CD4-positive, alpha-beta T cell treated with Interleukin-17A for 1 hour (primary cell): ENCODE measurements around the gene NPTX1.
A peak's percentile ranks its signal among the peaks of the same experiment; 100 is the strongest.

ENCODE experiments used
- DNase-seq: peaks from one replicate; pipeline ENCODE4 v3.0.0-alpha.2; 2020

Gene NPTX1

DNA sequence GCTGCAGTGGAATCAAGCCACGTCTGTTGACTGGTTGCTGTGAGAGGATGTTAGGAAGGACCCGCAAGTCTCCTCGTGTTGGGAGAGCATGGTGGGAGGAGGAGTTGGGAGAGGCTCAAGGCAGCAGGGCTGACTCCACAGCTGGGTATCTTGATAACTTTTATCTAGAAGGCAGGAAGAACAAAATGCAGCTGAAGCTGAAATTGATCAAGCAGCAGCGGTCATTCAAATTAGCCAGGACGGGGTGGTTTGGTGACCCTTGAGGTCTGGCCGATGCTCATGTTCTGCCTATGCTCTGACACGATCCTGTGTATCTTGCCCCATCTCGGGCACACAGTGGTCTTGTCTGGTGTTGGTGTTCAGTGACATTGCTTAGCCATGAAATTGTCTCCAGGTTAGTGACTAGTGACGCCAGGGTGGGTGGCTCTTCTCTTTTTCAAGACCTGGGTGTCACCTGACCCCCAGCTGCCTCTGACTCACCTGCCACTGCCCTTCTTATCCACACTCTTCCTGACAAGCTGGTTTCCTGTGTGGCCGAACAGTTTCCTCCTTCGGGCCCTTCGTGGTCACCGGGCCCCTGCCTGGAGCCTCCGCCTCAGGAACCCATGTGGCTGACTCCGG lies 19.1 kb downstream of the NPTX1 start:
- peak; percentile 2 for DNase-seq

DNA sequence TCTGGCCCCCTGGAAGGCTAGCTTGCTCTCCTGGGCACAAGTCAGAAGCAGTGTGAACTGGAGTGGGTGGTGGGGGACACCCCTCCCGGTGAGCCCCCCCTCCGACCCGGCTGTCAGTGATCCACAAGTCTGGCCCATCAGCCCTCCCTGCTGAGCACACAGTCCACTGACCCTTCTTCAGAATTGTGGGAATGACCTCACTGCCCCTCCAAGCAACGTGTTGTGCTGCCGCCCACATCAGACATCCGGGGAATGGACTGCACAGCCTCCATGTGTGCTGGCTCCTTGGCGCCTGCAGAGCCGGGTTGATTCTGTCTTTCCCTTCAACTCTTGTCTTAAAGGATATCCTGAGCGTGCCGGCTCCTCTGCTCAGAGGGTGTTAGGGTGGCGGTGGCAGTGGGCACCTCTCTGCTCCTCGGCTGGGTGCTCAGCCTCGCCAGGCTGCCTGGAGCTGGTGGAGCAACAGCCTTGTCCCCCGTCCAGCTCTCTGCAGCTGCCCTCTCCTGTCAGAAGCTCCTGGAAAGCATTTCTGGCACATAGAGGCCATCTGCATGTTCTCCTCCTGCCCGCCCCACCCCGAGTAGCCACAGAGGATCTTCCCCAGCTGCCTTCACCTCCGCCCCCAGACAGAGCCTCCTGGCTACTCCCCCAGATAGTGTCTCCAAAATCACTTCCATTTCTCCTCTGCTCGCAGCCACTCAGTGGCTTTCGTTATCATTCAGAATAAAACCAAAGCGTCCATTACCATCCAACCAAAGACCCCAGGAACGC lies 19.8 kb downstream of the NPTX1 start:
- DNase-seq: no peak

DNA sequence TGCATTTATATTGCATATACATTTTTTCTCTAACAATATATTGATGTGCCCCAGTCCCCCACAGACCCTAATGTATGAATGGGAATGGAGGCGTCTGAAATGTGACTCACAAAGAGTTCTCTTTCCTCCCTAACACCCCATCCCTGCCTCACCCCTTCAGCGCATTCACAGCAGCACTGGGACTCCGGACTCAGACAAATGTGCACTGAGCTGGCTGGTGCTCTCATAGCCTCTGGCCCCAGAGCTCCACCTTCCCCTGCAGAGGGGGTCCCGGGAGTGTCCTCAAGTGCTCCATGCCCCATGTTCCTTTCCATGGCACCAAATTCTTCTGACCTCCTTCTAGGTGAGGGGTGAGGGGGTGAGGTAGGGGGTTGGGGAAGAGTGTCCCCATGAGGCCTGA lies 20.6 kb downstream of the NPTX1 start:
- DNase-seq: no peak

DNA sequence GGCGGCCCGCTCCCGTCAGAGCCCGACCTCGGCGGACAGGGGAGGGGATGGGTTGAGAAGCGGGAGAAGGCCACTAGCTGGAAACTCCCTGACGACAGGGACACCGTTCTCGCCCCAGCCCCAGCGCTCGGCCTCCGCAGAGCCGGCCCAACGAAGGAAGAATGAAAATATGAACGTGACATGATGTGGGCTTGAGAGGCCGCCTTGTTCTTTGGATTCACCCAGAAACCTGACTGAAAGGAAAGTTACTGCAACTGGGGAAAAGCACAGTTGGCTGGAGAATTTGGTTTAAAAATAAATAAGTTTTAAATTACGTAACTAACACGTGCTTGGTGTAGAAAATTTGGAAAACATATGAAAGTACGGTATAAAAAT lies 21.1 kb downstream of the NPTX1 start:
- DNase-seq: peak; percentile 59

DNA sequence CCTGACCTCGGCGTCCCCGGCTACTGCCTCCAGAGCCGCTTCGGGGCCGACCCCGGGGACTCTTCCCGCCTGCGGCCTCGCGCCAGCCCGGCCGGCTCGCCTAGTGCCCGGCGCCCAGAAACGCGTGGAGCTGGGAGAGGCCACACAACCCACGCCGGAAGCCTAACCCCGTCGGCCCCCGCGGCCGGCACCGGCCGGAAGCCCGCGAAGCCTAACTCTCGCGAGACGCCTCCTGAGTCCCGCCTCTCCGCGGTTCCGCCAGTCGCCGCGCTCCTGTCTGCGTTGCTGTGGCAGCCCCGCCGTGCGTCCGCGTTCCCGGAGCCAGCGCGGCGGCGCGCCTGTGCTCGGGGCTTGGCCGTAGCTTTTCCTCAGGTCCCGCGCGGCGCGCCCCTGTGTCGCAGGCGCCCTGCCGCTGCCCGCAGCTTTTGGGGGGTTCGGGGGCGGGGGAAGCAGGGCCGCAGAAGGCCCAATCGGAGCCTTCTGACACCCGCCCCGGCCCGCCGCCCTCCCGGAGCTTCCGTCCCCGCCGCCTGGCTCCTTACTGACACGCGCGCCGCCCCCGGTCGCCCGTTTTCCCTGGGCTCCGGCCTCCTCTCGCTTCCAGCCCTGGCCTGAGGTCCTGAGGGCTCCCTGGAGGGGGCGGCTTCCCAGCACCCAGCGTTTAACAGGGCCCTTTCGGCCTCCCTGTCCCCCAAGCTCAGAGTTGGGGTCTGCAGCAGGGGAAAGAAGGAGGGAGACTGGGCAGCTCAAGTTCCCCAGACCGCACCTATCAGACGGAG lies 21.7 kb downstream of the NPTX1 start:
- peak; percentile 95 for DNase-seq

DNA sequence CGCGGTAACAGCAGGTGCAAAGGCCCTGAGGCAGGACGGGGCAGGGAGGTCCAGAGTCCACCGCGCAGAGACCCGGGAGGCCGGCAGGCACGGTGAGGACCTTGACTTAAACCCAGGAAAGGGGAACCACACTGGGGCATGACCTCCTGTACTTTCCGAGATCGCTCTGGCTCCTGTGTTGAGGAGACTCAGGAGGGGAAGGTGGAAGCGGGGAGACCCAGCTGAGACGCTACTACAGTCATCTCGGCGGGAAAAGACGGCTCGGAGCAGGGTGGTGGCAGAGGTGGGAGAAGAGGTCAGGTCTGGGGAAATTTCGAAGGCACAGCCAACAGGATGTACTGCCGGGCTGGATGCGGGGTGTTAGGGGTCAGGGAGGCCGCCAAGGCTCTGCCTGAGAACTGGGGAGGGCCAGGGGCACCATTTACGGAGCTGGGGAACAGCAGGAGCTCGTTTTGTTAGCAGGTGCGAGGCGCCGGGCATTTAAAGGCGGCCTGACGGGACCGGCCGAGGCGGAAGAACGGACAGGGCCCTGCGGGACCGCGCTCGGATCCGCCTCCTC lies 22.3 kb downstream of the NPTX1 start:
- no peak for DNase-seq

DNA sequence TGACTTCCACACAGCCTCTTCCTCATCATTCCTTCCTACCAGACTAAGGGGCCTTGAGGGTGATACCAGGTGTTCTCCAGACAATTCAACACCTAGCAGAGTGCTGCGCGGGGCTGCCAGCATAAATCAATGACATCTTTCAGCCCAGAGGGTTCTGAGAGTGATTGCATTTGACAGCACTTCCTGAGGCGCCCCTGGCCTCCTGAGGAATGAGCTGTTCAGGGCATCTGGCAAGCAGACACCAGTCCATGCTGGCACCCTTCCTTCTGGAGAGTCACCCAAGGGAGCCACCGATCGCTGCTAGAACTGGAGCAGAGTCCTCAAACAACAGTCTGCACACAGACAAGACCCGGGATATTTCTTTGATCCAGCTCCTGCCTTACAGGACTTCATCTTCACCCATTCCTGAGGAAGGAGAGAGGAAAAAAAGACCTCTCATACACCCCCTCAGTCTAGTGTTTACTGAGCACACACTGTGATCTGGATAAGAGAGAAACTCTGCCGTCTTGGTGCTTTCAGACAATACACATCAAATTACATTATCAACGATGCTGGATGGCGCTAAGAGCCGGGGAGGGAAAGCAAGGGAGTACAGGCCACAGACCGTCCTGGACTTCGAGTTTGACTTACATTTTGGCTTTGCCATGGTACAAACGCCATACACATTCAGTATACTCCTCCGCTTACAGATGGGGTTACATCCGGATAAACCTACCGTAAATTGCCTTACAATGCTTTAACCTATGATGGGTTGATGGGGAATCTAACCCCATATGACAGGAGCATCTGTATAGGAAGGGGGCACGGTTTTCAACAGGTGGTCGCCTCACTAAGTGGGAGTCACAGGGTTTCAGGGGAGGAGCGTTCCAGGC lies 23.0 kb downstream of the NPTX1 start:
- DNase-seq: no peak

DNA sequence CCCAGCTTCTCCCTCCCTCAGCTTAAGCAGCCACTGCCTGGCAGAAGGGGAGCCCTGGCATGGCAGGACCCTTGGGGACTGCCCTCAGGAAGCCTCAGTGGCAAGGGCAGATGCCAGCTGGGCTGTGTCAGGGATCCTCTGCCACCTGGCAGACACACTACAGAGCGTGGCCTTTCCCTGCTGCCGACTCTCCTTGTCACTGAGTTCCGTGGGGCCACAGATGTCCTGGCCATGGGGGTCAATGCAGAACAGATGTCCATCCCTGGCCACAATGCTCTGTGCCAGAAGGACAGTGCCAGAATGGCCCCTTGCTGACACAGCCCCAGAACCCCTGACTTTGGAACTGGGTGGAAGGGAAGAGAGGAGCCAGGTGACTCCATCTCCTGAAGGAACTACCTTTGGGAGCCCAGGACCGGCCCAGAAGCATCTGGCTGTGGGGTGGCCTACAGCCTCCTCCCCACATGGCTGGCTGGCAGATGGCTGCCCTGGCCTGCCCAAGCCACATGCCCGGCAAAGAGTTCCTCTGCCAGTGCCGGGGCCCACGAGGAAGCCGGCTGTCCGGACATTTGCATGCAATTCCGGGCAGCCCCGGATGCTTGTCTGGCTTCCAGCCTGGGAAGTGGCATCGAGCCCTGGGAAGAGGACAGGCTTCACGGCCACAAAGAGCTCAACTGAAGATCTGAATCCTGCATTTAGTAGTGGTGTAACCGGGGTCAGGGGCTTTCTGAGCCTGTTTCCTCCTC lies 24.1 kb downstream of the NPTX1 start:
- no peak for DNase-seq

DNA sequence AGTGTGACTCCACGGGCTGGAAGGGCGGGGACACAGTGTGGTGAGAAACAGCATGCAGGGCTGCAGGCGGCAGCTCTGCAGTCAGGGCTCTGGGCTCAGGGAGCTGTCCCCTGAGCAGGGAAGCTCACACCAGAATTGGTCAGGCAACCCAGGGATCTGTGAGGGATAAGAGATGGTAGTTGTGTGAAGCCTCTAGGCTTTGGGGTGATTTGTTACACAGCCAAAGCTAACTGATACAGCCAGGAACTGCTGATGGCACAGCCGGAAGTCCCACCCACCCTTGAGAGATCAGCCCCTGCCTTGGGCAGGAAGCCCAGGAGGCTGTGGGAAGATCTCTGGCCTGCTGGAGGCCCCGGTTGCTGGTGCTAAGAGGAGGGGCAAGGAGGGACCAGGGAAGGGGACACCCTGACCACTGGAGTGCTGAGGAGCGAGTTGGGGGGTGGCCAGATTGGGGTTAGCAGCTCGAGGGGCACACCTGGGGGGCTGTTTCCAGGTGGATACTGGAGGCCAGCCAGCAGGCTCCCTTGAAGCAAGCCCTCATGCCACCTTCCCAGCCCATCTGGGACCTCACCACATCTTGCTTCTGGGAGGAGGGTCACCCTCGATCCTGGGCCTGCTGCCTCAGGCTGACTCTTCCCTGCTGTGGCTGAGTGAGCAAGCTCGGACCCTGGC lies 25.2 kb downstream of the NPTX1 start:
- DNase-seq: no peak

DNA sequence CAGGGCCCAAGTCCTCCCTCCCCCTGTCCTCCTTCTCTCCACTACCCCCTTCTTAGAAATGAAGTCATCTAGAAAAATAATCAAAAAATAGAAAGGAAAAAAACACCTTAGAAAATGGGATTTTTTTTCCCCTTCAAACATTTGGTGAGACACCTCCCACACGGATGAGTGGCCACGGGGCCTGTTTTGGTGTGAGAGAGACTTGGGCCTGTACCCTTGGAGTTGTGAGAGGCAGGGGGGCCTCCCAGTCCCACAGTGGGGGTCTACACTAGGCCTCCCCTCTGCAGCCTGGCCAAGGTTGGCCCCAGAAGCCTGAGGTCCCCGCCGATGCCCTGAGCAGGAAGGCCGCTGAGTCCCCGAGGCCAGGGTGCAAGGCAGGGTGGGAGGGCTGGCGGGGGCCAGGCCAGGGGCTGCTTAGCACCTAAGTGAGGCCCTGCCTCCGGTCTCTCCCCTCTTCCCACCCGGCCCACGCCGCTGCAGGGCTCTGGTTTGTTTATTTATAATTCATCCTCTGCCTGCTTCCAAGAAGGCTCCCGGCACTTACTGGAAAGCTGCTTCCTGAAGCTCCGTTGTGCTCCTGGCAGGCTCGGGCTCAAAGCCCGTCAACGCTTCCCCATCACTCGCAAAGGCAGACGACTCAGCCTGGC lies 26.4 kb downstream of the NPTX1 start:
- no peak for DNase-seq

DNA sequence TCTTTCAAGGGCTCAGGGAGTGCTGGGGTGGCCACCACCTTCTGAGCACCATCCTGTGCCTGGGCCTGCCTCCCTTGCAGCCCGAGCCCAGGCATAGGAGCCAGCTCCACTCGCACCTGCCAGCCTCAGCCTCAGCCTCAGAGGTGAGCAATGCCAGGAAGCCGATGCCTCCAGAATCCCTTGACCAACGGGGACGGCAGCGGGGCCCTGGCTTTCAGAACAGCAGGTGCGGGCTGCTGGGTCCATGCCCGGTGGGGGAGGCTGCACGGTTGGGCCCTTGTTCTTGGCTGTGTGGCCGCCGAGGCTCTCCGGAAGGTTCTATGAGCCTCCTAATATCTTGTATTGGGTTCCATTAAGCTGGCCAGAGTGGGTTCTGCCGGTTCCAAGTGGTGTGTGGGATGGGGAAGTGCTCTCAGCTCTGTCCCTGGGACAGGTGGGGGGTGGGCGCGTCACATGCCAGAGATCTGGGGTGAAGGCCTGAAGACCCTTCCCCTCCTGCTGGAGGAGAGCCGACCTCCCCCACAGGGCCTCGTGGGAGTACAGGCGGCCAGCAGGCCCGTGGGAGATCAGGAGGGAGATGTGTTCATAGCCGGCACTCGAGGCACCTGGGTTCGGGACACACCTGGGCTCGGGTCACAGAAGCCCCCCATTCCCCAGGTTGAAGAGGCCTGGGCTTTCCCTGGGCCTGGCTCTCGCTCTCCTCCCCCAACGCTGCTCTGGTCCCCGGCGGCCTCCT lies 27.0 kb downstream of the NPTX1 start:
- DNase-seq: no peak

DNA sequence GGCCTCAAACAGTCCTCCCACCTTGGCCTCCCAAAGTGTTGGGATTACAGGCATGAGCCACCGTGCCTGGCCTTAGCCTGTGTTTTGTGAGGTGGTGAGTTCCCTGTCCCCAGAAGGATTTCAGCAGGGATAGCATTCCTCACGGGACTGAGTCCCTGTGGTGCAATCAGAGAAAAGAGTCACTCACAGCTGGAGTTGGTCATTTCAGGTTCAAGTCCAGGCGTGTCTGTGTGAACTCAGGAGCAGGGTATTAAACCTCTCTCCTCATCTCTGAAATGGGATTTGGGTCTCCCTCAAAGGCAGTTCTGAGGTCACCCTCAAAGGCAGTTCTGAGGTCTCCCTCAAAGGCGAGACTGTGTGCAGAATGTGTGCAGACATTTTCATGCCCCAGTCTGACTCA lies 28.6 kb downstream of the NPTX1 start:
- DNase-seq: no peak

DNA sequence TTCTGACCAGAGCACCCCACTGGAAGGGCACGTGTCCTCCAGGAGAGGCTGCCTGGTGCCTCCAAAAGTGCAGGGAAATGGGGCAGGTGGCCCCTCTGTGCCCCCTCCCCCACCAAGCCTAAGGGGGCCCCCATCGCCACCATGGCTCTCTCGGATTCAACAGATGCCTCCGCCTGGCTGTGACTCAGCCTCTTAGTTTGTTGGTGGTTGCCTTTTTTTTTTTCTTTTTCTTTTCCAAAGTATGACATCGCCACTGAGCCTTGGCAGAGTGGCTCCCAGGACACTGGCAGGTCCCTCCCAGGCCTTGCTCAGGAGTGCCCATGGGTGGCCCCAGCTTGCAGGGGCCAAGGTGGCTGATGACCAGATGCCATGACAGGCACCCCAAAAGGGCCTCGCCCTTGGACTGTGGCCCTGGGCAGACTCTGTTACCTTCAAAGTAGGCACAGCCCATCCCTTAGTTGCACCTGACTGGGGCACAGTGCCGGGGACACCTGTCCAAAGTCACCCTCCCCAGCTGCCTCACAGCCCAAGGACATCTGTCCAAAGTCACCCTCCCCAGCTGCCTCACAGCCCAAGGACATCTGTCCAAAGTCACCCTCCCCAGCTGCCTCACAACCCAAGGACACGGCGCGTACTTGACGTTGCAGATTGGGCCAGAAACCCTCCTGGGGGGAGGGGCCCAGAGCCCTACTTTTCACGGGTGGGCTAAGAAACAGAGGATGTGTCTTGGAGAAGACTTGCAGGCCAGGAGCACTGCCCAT lies 29.6 kb downstream of the NPTX1 start:
- no peak for DNase-seq

DNA sequence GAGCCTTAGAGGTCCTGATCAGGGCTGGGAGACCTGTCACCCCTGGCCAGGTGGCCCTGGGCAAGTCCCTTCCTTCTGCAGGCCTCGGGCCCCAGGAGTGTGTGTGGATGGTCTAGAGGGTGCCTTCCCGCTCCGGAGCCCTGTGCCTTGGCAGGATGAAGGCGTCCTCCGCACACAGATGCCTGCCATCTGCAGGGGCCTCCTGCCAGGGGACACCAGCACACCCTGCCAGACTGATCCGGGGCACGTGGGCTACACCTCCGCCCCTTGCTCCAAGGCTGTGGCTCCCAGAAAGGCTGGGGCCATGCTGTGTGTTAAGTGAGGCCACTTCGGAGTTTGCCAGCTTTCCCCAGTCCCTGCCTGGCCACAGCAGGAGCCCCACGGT lies 30.7 kb downstream of the NPTX1 start:
- DNase-seq: no peak

DNA sequence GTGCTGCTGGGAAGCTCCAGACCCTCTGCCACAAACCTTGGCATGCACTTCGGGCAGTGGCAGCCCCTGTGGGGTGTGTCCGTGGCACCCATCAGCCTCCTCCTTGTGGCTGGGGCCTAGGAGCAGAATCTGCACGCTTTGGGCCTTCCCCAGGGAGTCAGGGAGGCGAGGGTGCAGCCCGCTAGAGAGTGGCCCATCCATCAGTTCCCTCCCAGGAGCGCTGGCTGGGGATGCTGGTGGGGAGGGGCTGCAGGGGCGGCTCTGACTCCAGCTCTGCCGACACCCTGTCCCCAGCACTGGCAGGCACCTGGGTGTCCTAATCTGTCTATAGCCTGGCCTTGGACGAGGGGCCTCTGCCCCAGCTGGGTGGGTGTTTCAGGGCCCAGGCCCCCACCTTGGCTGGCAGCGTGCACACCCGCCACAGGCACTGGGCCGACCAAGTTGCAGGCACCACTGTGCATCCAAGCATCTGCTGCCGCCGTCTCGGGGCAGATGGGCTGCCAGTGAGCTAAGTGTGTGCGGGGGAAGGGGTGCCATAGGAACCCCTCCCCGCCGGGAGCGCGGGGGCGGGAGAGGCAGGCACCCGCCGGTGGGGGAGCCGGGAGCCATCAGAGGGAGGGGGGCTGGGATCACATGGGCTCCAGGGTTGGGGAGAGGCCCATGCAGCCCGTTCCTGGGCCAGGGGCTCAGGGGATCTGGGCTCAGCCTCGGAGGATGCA lies 31.2 kb downstream of the NPTX1 start:
- DNase-seq: no peak

DNA sequence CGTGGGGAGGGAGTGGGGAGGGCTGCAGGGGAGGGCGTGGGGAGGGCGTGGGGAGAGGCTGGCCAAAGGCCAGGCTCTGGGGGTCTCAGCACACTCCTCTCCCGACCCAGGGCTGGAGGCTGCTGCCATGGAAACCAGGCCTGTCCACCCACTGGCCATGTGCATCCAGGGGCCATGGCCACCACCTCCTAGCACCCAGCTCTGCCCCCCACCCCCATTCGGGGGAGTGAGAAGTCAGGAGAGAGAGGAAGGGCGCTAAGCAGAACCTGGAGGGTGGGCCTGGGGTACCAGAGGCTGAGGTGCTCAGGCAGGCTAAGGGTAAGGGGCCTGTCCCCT lies 31.8 kb downstream of the NPTX1 start:
- no peak for DNase-seq

DNA sequence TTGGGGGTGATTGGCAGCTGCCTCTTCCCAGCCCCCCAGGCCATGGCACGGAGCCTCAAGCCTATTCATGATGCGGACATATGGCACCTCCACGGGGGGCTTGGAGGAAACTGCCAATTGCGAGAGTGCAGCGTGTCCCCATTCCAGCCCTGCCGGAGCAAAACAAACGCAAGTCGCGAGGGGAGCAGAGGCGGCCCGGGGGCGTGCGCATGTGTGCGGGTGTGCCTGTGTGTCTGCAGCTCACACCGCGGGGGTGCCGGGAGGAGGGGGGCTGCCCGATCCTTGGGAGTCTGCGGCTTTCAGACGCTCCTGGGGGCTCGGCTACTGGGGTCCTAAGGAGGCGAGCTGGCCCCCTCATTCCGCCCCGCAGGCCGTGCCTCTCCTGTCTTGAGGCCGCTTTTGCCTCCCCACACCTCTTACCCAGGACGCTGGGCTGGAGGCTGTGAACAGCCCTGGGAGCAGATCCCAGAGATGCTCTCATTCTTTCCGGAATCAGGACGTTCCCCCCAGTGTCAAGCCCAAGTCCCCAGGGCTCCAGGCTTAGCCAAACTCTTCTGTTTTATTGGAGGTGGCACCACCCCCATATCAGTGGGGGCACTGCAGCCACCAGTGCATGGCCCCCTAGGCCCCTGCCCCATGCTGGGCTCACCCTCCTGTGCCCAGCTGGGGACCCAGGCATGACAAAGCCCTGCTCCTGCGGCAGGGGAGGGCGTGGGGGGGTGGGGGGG lies 32.3 kb downstream of the NPTX1 start:
- no peak for DNase-seq

DNA sequence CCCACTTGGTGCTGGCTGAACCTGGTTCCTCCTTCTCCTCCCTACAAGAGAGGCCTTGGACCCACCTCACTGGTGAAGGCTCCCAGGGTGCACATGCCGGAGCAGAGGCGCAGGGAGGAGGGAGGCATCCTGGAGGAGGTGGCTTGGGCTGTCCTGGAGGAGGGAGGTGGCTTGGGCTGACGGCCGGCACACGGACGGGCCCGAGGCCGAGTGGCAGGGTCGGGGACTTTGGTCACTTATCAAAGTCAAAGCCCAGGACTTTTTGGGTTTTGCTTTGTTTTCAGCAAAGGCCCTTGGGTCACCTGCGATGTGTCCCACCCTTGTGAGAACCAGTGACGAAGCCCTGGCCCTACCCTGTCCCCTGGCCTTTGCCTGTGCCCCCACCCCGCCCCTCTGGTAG lies 32.9 kb downstream of the NPTX1 start:
- no peak for DNase-seq
